Type B pancreatic cell (in vitro differentiated cells): Measurements from ENCODE around the gene C4orf50. TPM values are rescaled to one million over a fixed set of nuclear protein-coding genes. Genes with fewer than 3 reads are reported as not detected.

Source experiments
- DNase-seq: peaks from one replicate; pipeline ENCODE4 v3.0.0; 2021; ENCODE audit warnings: mixed read lengths; ENCODE audit not compliant: unreplicated experiment; ENCODE audit errors: extremely low spot score
- H3K27ac Mint-ChIP-seq: 2 replicates; pipeline ENCODE4 v1.8.0; 2021; ENCODE audit warnings: mild to moderate bottlenecking, mixed read lengths
- H3K27me3 Mint-ChIP-seq: 2 replicates; pipeline ENCODE4 v1.8.0; 2021; ENCODE audit warnings: mixed read lengths
- H3K36me3 Mint-ChIP-seq: 2 replicates; pipeline ENCODE4 v1.8.0; 2021; ENCODE audit warnings: mixed read lengths
- H3K4me1 Mint-ChIP-seq: one replicate; pipeline ENCODE4 v1.8.0; 2021; ENCODE audit warnings: mixed read lengths; ENCODE audit not compliant: unreplicated experiment
- H3K4me3 Mint-ChIP-seq: 2 replicates; pipeline ENCODE4 v1.8.0; 2021; ENCODE audit warnings: mild to moderate bottlenecking, mixed read lengths
- H3K9me3 Mint-ChIP-seq: 2 replicates; pipeline ENCODE4 v1.8.0; 2021; ENCODE audit warnings: mixed read lengths
- CTCF ChIP-seq: fragments of 200-600 bp; sonication (generic); conservative IDR thresholded peaks from 2 replicates; pipeline ENCODE4 v1.5.0; 2021; ENCODE audit warnings: antibody characterized with exemption, mild to moderate bottlenecking
- total RNA-seq: library from RNA; stranded (reverse); gene quantifications from 2 replicates; pipeline ENCODE4 v1.2.1, GENCODE V29; 2021; ENCODE audit warnings: low replicate concordance

C4orf50 gene
- total RNA-seq, 1 donor from 2014 or later: 0.19 TPM

DNA sequence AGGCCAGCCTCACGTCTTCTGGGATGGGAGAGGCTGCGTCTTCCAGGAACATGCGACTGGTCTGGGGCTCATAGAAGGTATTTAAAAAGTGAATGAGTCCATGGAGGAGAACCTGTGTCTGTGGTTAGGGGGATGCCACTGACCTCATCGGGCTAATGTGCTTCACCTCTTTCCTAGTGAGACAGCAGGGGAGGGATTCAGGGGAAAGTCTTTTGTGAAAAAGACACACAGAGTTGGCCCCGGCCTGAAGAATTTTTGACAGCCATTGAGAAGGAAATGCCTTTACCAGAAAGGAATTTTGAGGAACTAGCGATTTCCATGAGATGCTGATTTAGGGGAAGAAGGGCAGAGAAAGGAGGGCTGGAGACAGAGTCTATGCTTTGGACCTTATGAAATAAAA lies 11.0 kb upstream of the C4orf50 start:
- H3K36me3 Mint-ChIP-seq: no peaks in the 10 kb centered on the region

GRCh38 chr4:6028168-6028567 lies 9.9 kb upstream of the C4orf50 start:
- no peak for TF ChIP-seq CTCF
- Mint-ChIP-seq H3K9me3 (no peaks in the 10 kb centered on the region), H3K4me1 (peaks cover 7% of the 10 kb centered on the region), H3K4me3 (no peak overlapping the region), H3K27ac (no peak overlapping the region), H3K27me3 (peaks cover 29% of the 10 kb centered on the region), H3K36me3 (no peaks in the 10 kb centered on the region)
- DNase-seq: no peak

More for the DNA sequence above, 11.0 kb upstream of the C4orf50 start:
- Mint-ChIP-seq H3K4me1 (peaks cover 7% of the 10 kb centered on the region), H3K27ac (no peak overlapping the region), H3K27me3 (peaks cover 28% of the 10 kb centered on the region), H3K9me3 (no peaks in the 10 kb centered on the region), H3K4me3 (no peak overlapping the region)
- DNase-seq: no peak
- no peak for TF ChIP-seq CTCF

DNA sequence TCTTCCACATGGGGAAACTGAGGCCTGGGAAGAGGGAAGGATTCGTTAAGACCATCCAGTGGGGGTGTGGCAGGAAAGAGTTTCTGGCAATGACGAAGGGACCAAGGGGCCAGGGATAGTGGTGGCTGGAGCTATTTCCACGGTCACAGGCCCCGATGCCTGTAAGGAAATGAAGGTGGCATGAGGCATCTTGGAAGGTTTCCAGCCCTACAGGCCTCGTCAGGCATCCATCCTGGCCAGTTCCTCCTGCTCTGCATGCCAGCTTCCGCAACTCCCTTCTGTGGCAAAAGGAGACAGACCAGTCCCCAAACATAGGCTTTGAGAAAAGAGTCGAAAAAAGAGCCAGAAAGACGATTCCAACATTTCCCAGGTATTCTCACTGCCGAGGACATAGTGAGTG lies 9.2 kb upstream of the C4orf50 start:
- H3K36me3 Mint-ChIP-seq: no peaks in the 10 kb centered on the region
- H3K4me1 Mint-ChIP-seq: peaks cover 7% of the 10 kb centered on the region
- H3K4me3 Mint-ChIP-seq: no peak overlapping the region
- no peak overlapping the region for H3K27ac Mint-ChIP-seq
- DNase-seq: no peak
- H3K9me3 Mint-ChIP-seq: no peaks in the 10 kb centered on the region
- TF ChIP-seq CTCF: no peak
- H3K27me3 Mint-ChIP-seq: peaks cover 25% of the 10 kb centered on the region

DNA sequence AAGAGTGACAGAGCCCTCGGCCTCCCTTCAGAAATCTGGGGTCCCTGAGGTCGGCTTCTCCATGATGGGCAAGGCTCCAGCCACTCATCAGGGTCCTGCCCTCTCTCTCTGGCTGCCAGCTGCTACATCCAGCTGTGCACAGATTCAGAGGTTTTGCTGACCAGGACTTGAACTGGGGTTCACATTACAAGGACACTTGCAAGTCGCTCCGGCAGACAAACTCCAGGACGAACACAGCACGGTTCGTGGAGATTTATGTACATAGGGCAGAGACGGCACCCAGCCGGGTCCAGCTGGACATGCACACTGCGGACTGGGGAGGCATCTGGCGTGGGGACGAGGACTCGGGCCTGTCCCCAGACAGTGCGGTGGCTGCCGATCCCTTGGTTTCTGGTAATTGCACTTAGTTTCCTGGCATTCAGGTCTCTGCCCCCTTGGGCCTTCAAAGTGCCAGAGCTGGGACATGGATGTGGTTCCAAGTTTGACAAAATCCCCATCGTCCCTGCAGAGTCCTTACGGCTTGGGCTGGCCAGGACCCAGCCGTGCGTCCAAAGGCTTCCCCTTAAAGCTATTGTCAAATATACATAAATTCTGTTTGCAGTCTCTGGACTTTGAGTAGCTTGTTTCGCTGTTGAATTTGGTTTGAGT lies 6.2 kb upstream of the C4orf50 start:
- H3K4me1 Mint-ChIP-seq: peaks cover 5% of the 10 kb centered on the region
- no peak for DNase-seq
- H3K4me3 Mint-ChIP-seq: no peak overlapping the region
- H3K27me3 Mint-ChIP-seq: peaks cover 24% of the 10 kb centered on the region
- no peaks in the 10 kb centered on the region for H3K36me3 Mint-ChIP-seq
- no peak overlapping the region for H3K27ac Mint-ChIP-seq
- TF ChIP-seq CTCF: no peak
- no peaks in the 10 kb centered on the region for H3K9me3 Mint-ChIP-seq

DNA sequence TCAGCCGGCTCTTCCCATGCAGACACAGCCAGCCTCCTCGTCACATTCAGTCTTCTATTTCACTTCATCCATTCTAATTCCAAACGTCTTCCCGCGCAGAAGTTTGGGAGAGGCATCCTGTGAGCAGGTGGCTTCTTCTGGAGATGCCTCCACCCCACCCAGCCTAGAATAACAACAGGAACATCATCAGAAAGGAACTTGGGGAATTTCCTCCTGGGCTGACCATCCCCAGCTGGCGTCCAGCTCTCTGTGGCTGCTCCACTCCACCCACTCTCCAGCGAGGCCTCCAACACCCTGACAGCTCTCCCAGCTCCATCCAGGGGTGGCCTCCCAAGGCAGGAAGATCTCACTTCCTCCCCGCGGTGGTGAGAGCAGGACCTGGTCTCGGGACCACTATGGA lies 5.5 kb upstream of the C4orf50 start:
- Mint-ChIP-seq H3K4me1 (peaks cover 5% of the 10 kb centered on the region), H3K27ac (no peak overlapping the region), H3K27me3 (peaks cover 18% of the 10 kb centered on the region), H3K36me3 (no peaks in the 10 kb centered on the region), H3K4me3 (no peak overlapping the region), H3K9me3 (no peaks in the 10 kb centered on the region)
- DNase-seq: no peak
- TF ChIP-seq CTCF: no peak
